ENCODE results near the gene CHST11.

DNA sequence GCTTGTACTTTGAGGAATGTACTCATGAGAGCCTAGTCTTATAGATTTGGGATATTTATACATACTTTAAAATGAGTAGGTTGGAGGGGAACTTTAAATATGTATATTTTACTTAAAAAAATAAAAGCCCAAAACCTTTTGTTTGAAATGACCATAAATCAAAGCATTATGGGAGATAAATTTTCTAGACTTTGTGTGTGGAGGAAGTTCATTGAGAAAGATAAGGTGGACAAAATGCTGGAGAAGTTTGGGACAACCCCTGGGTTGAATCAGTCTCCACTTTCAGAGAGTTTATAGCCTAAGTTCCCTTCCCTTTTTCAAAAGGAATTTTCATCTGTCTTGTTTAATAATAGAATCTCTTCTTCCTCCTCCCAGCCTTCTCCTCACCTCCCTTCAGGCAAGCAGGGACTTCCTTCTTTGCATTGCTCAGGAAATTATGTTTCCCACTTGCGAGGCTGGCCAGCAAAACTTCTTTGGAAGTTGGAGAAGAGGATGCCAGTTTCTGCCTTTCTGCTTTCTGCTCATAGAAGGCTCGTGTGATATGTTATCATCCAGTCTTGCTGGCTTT, 54.2 kb downstream of the CHST11 start:
- TF ChIP-seq, protein P1, sequence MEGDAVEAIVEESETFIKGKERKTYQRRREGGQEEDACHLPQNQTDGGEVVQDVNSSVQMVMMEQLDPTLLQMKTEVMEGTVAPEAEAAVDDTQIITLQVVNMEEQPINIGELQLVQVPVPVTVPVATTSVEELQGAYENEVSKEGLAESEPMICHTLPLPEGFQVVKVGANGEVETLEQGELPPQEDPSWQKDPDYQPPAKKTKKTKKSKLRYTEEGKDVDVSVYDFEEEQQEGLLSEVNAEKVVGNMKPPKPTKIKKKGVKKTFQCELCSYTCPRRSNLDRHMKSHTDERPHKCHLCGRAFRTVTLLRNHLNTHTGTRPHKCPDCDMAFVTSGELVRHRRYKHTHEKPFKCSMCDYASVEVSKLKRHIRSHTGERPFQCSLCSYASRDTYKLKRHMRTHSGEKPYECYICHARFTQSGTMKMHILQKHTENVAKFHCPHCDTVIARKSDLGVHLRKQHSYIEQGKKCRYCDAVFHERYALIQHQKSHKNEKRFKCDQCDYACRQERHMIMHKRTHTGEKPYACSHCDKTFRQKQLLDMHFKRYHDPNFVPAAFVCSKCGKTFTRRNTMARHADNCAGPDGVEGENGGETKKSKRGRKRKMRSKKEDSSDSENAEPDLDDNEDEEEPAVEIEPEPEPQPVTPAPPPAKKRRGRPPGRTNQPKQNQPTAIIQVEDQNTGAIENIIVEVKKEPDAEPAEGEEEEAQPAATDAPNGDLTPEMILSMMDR (IDR thresholded peaks at IDR 0.05; ENCODE audit: low read depth, low read length, poor library complexity, severe bottlenecking): no peak
- TF ChIP-seq EZH2phosphoT487 (IDR thresholded peaks at IDR 0.05; ENCODE audit: borderline replicate concordance, low read length): no peak

Measured in DOHH2 (cell line).